HepG2 (cell line): ENCODE data around the gene CARMIL1. TPM values are rescaled to one million over a fixed set of nuclear protein-coding genes. Genes with fewer than 3 reads are reported as not detected.

Experiments
- ARID2 ChIP-seq: sonication (generic); formaldehyde crosslinking; IDR thresholded peaks from 2 replicates; pipeline ENCODE4 v1.8.1; 2022; ENCODE audit warnings: mild to moderate bottlenecking, missing genetic modification reagents, borderline replicate concordance
- ARNTL ChIP-seq: sonication (generic); formaldehyde crosslinking; IDR thresholded peaks from 2 replicates; pipeline ENCODE4 v1.4.0; 2020; ENCODE audit warnings: mild to moderate bottlenecking, missing genetic modification reagents
- ATRX ChIP-seq: sonication (generic); formaldehyde crosslinking; IDR thresholded peaks from 2 replicates; pipeline ENCODE4 v1.4.0; 2020; ENCODE audit warnings: missing genetic modification reagents, borderline replicate concordance
- CEBPB ChIP-seq: IDR thresholded peaks from 2 replicates; pipeline ENCODE4 v1.6.1; 2011; ENCODE audit warnings: low read depth, low read length, improper control_type of control experiment, borderline replicate concordance
- FIP1L1 ChIP-seq: fragments of 200-400 bp; formaldehyde crosslinking; IDR thresholded peaks from 2 replicates; pipeline ENCODE4 v1.6.1; 2018; ENCODE audit warnings: low read depth, mild to moderate bottlenecking, low read length, moderate library complexity, borderline replicate concordance; ENCODE audit not compliant: insufficient read depth
- FOSL2 ChIP-seq: sonication (generic); formaldehyde crosslinking; IDR thresholded peaks from 2 replicates; pipeline ENCODE4 v1.4.0; 2020; ENCODE audit warnings: missing genetic modification reagents
- GPN1 ChIP-seq: sonication (generic); formaldehyde crosslinking; IDR thresholded peaks from 2 replicates; pipeline ENCODE4 v1.5.1; 2020; ENCODE audit warnings: missing genetic modification reagents, borderline replicate concordance
- MIER2 ChIP-seq: IDR thresholded peaks from 2 replicates; pipeline ENCODE4 v1.6.1; 2016; ENCODE audit warnings: missing biosample characterization, missing genetic modification reagents
- POLR2AphosphoS5 ChIP-seq: IDR thresholded peaks from 2 replicates; pipeline ENCODE4 v1.6.1; 2012; ENCODE audit warnings: low read depth, low read length
- SYNCRIP ChIP-seq: fragments of 200-400 bp; formaldehyde crosslinking; IDR thresholded peaks from 2 replicates; pipeline ENCODE4 v1.6.1; 2018; ENCODE audit warnings: mild to moderate bottlenecking, low read depth, low read length; ENCODE audit not compliant: insufficient read depth
- TEAD3 ChIP-seq: optimal IDR thresholded peaks from 2 replicates; pipeline ENCODE3; 2016; ENCODE audit warnings: borderline replicate concordance
- XRCC5 ChIP-seq: fragments of 200-400 bp; formaldehyde crosslinking; optimal IDR thresholded peaks from 2 replicates; pipeline ENCODE3; 2017; ENCODE audit warnings: mild to moderate bottlenecking, low read length
- ZBTB8A ChIP-seq: sonication (generic); formaldehyde crosslinking; IDR thresholded peaks from 2 replicates; pipeline ENCODE4 v1.4.0; 2020; ENCODE audit warnings: mild to moderate bottlenecking, low read depth, missing genetic modification reagents, borderline replicate concordance
- ZNF234 ChIP-seq: sonication (generic); formaldehyde crosslinking; conservative IDR thresholded peaks from 2 replicates; pipeline ENCODE4 v1.5.1; 2020; ENCODE audit warnings: mild to moderate bottlenecking, missing genetic modification reagents
- ZNF326 ChIP-seq: sonication (generic); formaldehyde crosslinking; IDR thresholded peaks from 2 replicates; pipeline ENCODE4 v1.4.0; 2020; ENCODE audit warnings: missing genetic modification reagents, borderline replicate concordance
- ZNF570 ChIP-seq: sonication (generic); formaldehyde crosslinking; IDR thresholded peaks from 2 replicates; pipeline ENCODE4 v1.4.0; 2020; ENCODE audit warnings: mild to moderate bottlenecking, missing genetic modification reagents, borderline replicate concordance
- ZNF670 ChIP-seq: sonication (generic); formaldehyde crosslinking; IDR thresholded peaks from 2 replicates; pipeline ENCODE4 v1.8.0; 2022; ENCODE audit warnings: mild to moderate bottlenecking, missing genetic modification reagents, borderline replicate concordance
- ZNF720 ChIP-seq: sonication (generic); formaldehyde crosslinking; IDR thresholded peaks from 2 replicates; pipeline ENCODE4 v1.4.0; 2020; ENCODE audit warnings: missing genetic modification reagents
- ZSCAN9 ChIP-seq: IDR thresholded peaks from 2 replicates; pipeline ENCODE4 v1.6.1; 2016; ENCODE audit warnings: borderline replicate concordance
- polyA plus RNA-seq, 8 experiments: library from polyadenylated mRNA; depleted of rRNA in 3 of 8; stranded (reverse) in 7 of 8; unstranded in 1 of 8; fragments of >200 nt; fragmentation: Illumina TruSeq in 4 of 8; extraction: Trizol in 4 of 8; gene quantifications; 2 replicates each; pipeline versions ENCODE4 v1.2.1 to v1.2.3, GENCODE V29; 2011 to 2016; ENCODE audit warnings: low read depth in 4 of 8, missing spikeins in 1 of 8, mixed read lengths in 1 of 8; ENCODE audit not compliant: insufficient read depth in 1 of 8
- total RNA-seq, 5 experiments: library from RNA; depleted of rRNA; stranded (reverse); fragments of >200 nt; fragmentation: Illumina TruSeq; extraction: Trizol; gene quantifications; 2 replicates each; pipeline ENCODE4 v1.2.3, GENCODE V29; 2016; ENCODE audit warnings: low read depth in 1 of 5
- TF ChIP-seq, protein P1 (sequence below): sonication (generic); formaldehyde crosslinking; IDR thresholded peaks from 2 replicates; pipeline ENCODE4 v1.4.0; 2020; ENCODE audit warnings: mild to moderate bottlenecking, missing genetic modification reagents
- TF ChIP-seq, protein P2 (sequence below): sonication (generic); formaldehyde crosslinking; conservative IDR thresholded peaks from 2 replicates; pipeline ENCODE4 v1.4.0; 2020; ENCODE audit warnings: missing genetic modification reagents
- TF ChIP-seq, protein P3 (sequence below): IDR thresholded peaks from 2 replicates; pipeline ENCODE4 v1.6.1; 2016; ENCODE audit warnings: mild to moderate bottlenecking, missing biosample characterization, missing genetic modification reagents
- TF ChIP-seq, protein P4 (sequence below): sonication (generic); IDR thresholded peaks from 2 replicates; pipeline ENCODE4 v1.6.1; 2016; ENCODE audit warnings: low read depth, borderline replicate concordance

Gene CARMIL1
- total and polyA plus RNA-seq, 2 of the 13 experiments (the other 11 are each of a cell fraction or from before 2014, with no cell fraction given), result 1.8 to 2.6 TPM

DNA sequence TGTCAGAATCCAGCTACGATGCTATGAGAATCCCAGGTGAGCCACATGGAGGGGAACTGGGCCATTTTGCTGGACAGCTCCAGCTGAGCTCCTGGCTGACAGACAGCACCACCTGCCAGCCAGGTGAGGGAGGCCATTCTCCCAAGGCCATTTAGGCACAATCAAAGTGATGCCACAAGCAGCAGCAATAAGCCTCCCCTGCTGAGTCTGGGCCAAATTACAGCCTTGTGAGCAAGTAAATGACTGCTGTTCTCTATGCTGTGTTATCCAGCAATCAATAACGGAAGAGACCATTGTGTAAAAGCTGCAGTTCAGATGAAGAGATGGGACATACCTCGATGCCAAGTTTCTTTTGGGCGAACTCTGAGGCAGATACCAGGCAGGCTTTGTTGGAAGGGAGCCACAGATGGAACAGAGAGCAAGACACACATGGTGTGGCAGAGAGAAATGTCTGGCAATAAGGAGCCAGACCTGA lies 358.8 kb downstream of the CARMIL1 start (continued):
- TF ChIP-seq XRCC5 (peak; percentile 30), ZNF720 (CRISPR knock-in tag) (no peak), TEAD3 (CRISPR knock-in tag) (peak; percentile 36), POLR2AphosphoS5 (no peak), ATRX (CRISPR knock-in tag) (no peak), SYNCRIP (no peak), CEBPB (no peak), ARID2 (CRISPR knock-in tag) (no peak), MIER2 (CRISPR knock-in tag) (peak; percentile 96), ARNTL (CRISPR knock-in tag) (0 out of 2 replicates have a peak, but pooled peaks have one; percentile 25), ZNF570 (CRISPR knock-in tag) (no peak), ZNF234 (no peak), ZNF670 (CRISPR knock-in tag) (no peak), FOSL2 (CRISPR knock-in tag) (0 out of 2 replicates have a peak, but pooled peaks have one; percentile 14), GPN1 (CRISPR knock-in tag) (no peak), FIP1L1 (no peak), ZSCAN9 (CRISPR knock-in tag) (no peak), ZBTB8A (CRISPR knock-in tag) (no peak), ZNF326 (CRISPR knock-in tag) (0 out of 2 replicates have a peak, but pooled peaks have one; percentile 6)
- TF ChIP-seq, protein P1, sequence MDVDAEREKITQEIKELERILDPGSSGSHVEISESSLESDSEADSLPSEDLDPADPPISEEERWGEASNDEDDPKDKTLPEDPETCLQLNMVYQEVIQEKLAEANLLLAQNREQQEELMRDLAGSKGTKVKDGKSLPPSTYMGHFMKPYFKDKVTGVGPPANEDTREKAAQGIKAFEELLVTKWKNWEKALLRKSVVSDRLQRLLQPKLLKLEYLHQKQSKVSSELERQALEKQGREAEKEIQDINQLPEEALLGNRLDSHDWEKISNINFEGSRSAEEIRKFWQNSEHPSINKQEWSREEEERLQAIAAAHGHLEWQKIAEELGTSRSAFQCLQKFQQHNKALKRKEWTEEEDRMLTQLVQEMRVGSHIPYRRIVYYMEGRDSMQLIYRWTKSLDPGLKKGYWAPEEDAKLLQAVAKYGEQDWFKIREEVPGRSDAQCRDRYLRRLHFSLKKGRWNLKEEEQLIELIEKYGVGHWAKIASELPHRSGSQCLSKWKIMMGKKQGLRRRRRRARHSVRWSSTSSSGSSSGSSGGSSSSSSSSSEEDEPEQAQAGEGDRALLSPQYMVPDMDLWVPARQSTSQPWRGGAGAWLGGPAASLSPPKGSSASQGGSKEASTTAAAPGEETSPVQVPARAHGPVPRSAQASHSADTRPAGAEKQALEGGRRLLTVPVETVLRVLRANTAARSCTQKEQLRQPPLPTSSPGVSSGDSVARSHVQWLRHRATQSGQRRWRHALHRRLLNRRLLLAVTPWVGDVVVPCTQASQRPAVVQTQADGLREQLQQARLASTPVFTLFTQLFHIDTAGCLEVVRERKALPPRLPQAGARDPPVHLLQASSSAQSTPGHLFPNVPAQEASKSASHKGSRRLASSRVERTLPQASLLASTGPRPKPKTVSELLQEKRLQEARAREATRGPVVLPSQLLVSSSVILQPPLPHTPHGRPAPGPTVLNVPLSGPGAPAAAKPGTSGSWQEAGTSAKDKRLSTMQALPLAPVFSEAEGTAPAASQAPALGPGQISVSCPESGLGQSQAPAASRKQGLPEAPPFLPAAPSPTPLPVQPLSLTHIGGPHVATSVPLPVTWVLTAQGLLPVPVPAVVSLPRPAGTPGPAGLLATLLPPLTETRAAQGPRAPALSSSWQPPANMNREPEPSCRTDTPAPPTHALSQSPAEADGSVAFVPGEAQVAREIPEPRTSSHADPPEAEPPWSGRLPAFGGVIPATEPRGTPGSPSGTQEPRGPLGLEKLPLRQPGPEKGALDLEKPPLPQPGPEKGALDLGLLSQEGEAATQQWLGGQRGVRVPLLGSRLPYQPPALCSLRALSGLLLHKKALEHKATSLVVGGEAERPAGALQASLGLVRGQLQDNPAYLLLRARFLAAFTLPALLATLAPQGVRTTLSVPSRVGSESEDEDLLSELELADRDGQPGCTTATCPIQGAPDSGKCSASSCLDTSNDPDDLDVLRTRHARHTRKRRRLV (CRISPR knock-in tag), result no peak
- TF ChIP-seq, protein P2, sequence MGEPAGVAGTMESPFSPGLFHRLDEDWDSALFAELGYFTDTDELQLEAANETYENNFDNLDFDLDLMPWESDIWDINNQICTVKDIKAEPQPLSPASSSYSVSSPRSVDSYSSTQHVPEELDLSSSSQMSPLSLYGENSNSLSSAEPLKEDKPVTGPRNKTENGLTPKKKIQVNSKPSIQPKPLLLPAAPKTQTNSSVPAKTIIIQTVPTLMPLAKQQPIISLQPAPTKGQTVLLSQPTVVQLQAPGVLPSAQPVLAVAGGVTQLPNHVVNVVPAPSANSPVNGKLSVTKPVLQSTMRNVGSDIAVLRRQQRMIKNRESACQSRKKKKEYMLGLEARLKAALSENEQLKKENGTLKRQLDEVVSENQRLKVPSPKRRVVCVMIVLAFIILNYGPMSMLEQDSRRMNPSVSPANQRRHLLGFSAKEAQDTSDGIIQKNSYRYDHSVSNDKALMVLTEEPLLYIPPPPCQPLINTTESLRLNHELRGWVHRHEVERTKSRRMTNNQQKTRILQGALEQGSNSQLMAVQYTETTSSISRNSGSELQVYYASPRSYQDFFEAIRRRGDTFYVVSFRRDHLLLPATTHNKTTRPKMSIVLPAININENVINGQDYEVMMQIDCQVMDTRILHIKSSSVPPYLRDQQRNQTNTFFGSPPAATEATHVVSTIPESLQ (CRISPR knock-in tag), result no peak
- TF ChIP-seq, protein P3, sequence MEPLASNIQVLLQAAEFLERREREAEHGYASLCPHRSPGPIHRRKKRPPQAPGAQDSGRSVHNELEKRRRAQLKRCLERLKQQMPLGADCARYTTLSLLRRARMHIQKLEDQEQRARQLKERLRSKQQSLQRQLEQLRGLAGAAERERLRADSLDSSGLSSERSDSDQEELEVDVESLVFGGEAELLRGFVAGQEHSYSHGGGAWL (CRISPR knock-in tag), result peak; percentile 65; the same call in 1 of the 2 replicates
- TF ChIP-seq, protein P4, sequence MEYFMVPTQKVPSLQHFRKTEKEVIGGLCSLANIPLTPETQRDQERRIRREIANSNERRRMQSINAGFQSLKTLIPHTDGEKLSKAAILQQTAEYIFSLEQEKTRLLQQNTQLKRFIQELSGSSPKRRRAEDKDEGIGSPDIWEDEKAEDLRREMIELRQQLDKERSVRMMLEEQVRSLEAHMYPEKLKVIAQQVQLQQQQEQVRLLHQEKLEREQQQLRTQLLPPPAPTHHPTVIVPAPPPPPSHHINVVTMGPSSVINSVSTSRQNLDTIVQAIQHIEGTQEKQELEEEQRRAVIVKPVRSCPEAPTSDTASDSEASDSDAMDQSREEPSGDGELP, result peak; percentile 73; the same call in 1 of the 2 replicates
